NCI-H446 treated with DMSO at 0.1 percent for 48 hours (cell line): ENCODE measurements around the gene TDRD12.

Source experiments
- DNase-seq: peaks from one replicate; lab custom pipeline; 2025; lab: John Stamatoyannopoulos, UW

TDRD12 gene

GRCh38 chr19:32868206-32868950 is 148.8 kb downstream of the TDRD12 start:
- no peak for DNase-seq

GRCh38 chr19:32869369-32869965 is 149.9 kb downstream of the TDRD12 start, which contains the start of gene SLC7A9:
SLC7A9 (minus strand) TSS chr19:32869767; CDS start chr19:32868534, 1,233 bp downstream.
- DNase-seq, result no peak

- no peak for DNase-seq
These were observed 150.5 kb downstream of the TDRD12 start for GRCh38 chr19:32869966-32870573.

- no peak for DNase-seq
These were observed 151.4 kb downstream of the TDRD12 start for GRCh38 chr19:32870981-32871451.

GRCh38 chr19:32872391-32872790 is 152.8 kb downstream of the TDRD12 start:
- DNase-seq, result no peak

- DNase-seq, result no peak
These were observed 153.8 kb downstream of the TDRD12 start for GRCh38 chr19:32873247-32873959.

- no peak for DNase-seq
These were observed 155.0 kb downstream of the TDRD12 start for GRCh38 chr19:32874605-32875004.

- DNase-seq, result no peak
These were observed 155.9 kb downstream of the TDRD12 start for GRCh38 chr19:32875428-32875827.

GRCh38 chr19:32876236-32876918 is 156.8 kb downstream of the TDRD12 start:
- DNase-seq, result no peak

- no peak for DNase-seq
These were observed 157.3 kb downstream of the TDRD12 start for GRCh38 chr19:32876919-32877285.
